Measurements from ENCODE around the gene SERINC3. TPM values are rescaled to one million over a fixed set of nuclear protein-coding genes. Genes with fewer than 3 reads are reported as not detected.

The SERINC3 gene
- total and polyA plus RNA-seq, 2 of the 13 experiments (the other 11 are each of a cell fraction or from before 2014, with no cell fraction given) = 82.0 to 226 TPM

- no peak for TF ChIP-seq ARID5B (CRISPR knock-in tag; IDR thresholded peaks at IDR 0.05)
- TF ChIP-seq NFE2L2 (IDR thresholded peaks at IDR 0.05; ENCODE audit: low read length) = no peak
- TF ChIP-seq SALL1 (CRISPR knock-in tag; IDR thresholded peaks at IDR 0.05) = 0 out of 2 replicates have a peak, but pooled peaks have one; percentile 2
- no peak for TF ChIP-seq SMARCC2 (IDR thresholded peaks at IDR 0.05)
- no peak for TF ChIP-seq TAF15 (IDR thresholded peaks at IDR 0.05; ENCODE audit: low read depth, low read length, poor library complexity, severe bottlenecking)
- no peak for TF ChIP-seq YEATS2 (CRISPR knock-in tag; IDR thresholded peaks at IDR 0.05; ENCODE audit: borderline replicate concordance)
- TF ChIP-seq FOXM1 (CRISPR knock-in tag; IDR thresholded peaks at IDR 0.05) = no peak
- no peak for TF ChIP-seq GLMP (CRISPR knock-in tag; IDR thresholded peaks at IDR 0.05; ENCODE audit: borderline replicate concordance)
- TF ChIP-seq ZNF672 (CRISPR knock-in tag; IDR thresholded peaks at IDR 0.05) = no peak
- TF ChIP-seq NR2F1 (CRISPR knock-in tag; IDR thresholded peaks at IDR 0.05) = no peak
- no peak for TF ChIP-seq ZNF614 (CRISPR knock-in tag; IDR thresholded peaks at IDR 0.05; ENCODE audit: borderline replicate concordance)
- TF ChIP-seq ZNF101 (CRISPR knock-in tag; IDR thresholded peaks at IDR 0.05; ENCODE audit: borderline replicate concordance, low read depth) = no peak
- peak; percentile 44; the same call in 1 of the 2 replicates for TF ChIP-seq ZNF776 (CRISPR knock-in tag; IDR thresholded peaks at IDR 0.05)
- 0 out of 2 replicates have a peak, but pooled peaks have one; percentile 13 for TF ChIP-seq ZSCAN9 (CRISPR knock-in tag; IDR thresholded peaks at IDR 0.05; ENCODE audit: borderline replicate concordance)
- TF ChIP-seq SRSF9 (IDR thresholded peaks at IDR 0.05; ENCODE audit: borderline replicate concordance, insufficient read depth, low read depth, low read length, poor library complexity, severe bottlenecking) = no peak
- no peak for TF ChIP-seq CTCF (CRISPR knock-in tag; IDR thresholded peaks at IDR 0.05)
- TF ChIP-seq ZMYM2 (CRISPR knock-in tag; IDR thresholded peaks at IDR 0.05) = peak; percentile 74
- no peak for TF ChIP-seq NFE2 (CRISPR knock-in tag; IDR thresholded peaks at IDR 0.05)
- no peak for TF ChIP-seq ZNF414 (CRISPR knock-in tag; IDR thresholded peaks at IDR 0.05)
- TF ChIP-seq ZMAT5 (CRISPR knock-in tag; IDR thresholded peaks at IDR 0.05; ENCODE audit: borderline replicate concordance, low read depth) = no peak
- TF ChIP-seq ZNF274 (CRISPR knock-in tag; IDR thresholded peaks at IDR 0.05) = no peak
- no peak for TF ChIP-seq THAP8 (CRISPR knock-in tag; IDR thresholded peaks at IDR 0.05; ENCODE audit: borderline replicate concordance)
- TF ChIP-seq ZNF570 (CRISPR knock-in tag; IDR thresholded peaks at IDR 0.05; ENCODE audit: borderline replicate concordance) = no peak
Measured at GRCh38 chr20:44461803-44462174, 60.1 kb downstream of the SERINC3 start (continued).
